GM19099 (cell line): ENCODE results near the gene OS9.

Experiments
- POLR2A ChIP-seq: IDR thresholded peaks from 3 replicates; pipeline ENCODE4 v1.6.1; 2011; ENCODE audit warnings: low read depth; ENCODE audit not compliant: insufficient read length; ENCODE audit errors: extremely low read depth

Gene OS9

GRCh38 chr12:57723630-57723962, 29.7 kb downstream of the OS9 start:
- no peak for TF ChIP-seq POLR2A

- no peak for TF ChIP-seq POLR2A
Measured at GRCh38 chr12:57724003-57724935, 30.3 kb downstream of the OS9 start.

- TF ChIP-seq POLR2A = no peak
Measured at GRCh38 chr12:57724936-57725740, 31.2 kb downstream of the OS9 start.

- no peak for TF ChIP-seq POLR2A
Measured at GRCh38 chr12:57725851-57726150, 31.9 kb downstream of the OS9 start.

GRCh38 chr12:57726151-57726883, 32.4 kb downstream of the OS9 start:
- no peak for TF ChIP-seq POLR2A

- no peak for TF ChIP-seq POLR2A
Measured at GRCh38 chr12:57726884-57727757, 33.2 kb downstream of the OS9 start.

GRCh38 chr12:57727758-57728395, 33.9 kb downstream of the OS9 start:
- TF ChIP-seq POLR2A = no peak

GRCh38 chr12:57729321-57729844, 35.5 kb downstream of the OS9 start:
- TF ChIP-seq POLR2A = no peak

- TF ChIP-seq POLR2A = no peak
Measured at GRCh38 chr12:57730336-57731067, 36.6 kb downstream of the OS9 start.

GRCh38 chr12:57731411-57732080, 37.6 kb downstream of the OS9 start:
- TF ChIP-seq POLR2A = no peak

GRCh38 chr12:57732270-57732669, 38.3 kb downstream of the OS9 start:
- TF ChIP-seq POLR2A = no peak

GRCh38 chr12:57732726-57733593, 39.0 kb downstream of the OS9 start:
- TF ChIP-seq POLR2A = no peak
